Measurements from ENCODE around the gene CD300LF. TPM values are rescaled to one million over a fixed set of nuclear protein-coding genes. Genes with fewer than 3 reads are reported as not detected.
A peak's percentile ranks its signal among the peaks of the same experiment; 100 is the strongest.

The CD300LF gene
- total and polyA plus RNA-seq, 9 of the 15 experiments (the other 6 are each of a cell fraction or from before 2014, with no cell fraction given): not detected

- TF ChIP-seq RBM34 (IDR thresholded peaks at IDR 0.05; ENCODE audit: borderline replicate concordance, insufficient read depth, low read length): 0 out of 2 replicates have a peak, but pooled peaks have one; percentile 48
- no peak for TF ChIP-seq XRCC5 (IDR thresholded peaks at IDR 0.05; ENCODE audit: low read depth, low read length)
- TF ChIP-seq GATAD2A (IDR thresholded peaks at IDR 0.05): no peak
- peak in 1 of 2 experiments; percentile 73; a peak in 2 of 4 replicates for TF ChIP-seq ZNF639 (CRISPR knock-in tag; conservative IDR thresholded peaks at IDR 0.05 in 1 of 2, IDR thresholded peaks at IDR 0.05 in 1 of 2)
- TF ChIP-seq TEAD4 (IDR thresholded peaks at IDR 0.05; ENCODE audit: low read length): no peak
- no peak for TF ChIP-seq TEAD4 (CRISPR knock-in tag; IDR thresholded peaks at IDR 0.05; ENCODE audit: borderline replicate concordance)
- TF ChIP-seq ZNF143 (CRISPR knock-in tag; IDR thresholded peaks at IDR 0.05): no peak
- TF ChIP-seq PCBP1 (IDR thresholded peaks at IDR 0.05; ENCODE audit: low read depth, low read length, poor library complexity, severe bottlenecking): peak; percentile 54
- TF ChIP-seq HMGN3 (IDR thresholded peaks at IDR 0.05; ENCODE audit: borderline replicate concordance, extremely low read depth, insufficient read length, low read depth, low read length): peak; percentile 41
- TF ChIP-seq TEAD1 (CRISPR knock-in tag; IDR thresholded peaks at IDR 0.05): peak in 1 of 2 experiments; percentile 35; a peak in 1 of 4 replicates
- no peak for TF ChIP-seq KAT8 (IDR thresholded peaks at IDR 0.05; ENCODE audit: low read depth)
- TF ChIP-seq ZBTB7A (IDR thresholded peaks at IDR 0.05; ENCODE audit: borderline replicate concordance, control insufficient read depth, low read depth, low read length): peak; percentile 38; the same call in 1 of the 2 replicates
- peak; percentile 70 for TF ChIP-seq NFYB (IDR thresholded peaks at IDR 0.05; ENCODE audit: extremely low read depth, insufficient read length)
- TF ChIP-seq SMAD4 (CRISPR knock-in tag; conservative IDR thresholded peaks at IDR 0.05): peak; percentile 21; the same call in 1 of the 2 replicates
- no peak for TF ChIP-seq ZNF668 (CRISPR knock-in tag; IDR thresholded peaks at IDR 0.05)
- peak; percentile 76 for TF ChIP-seq SP1 (CRISPR knock-in tag; IDR thresholded peaks at IDR 0.05)
- TF ChIP-seq CCNT2 (IDR thresholded peaks at IDR 0.05; ENCODE audit: borderline replicate concordance, extremely low read depth, insufficient read length, low read depth, low read length): peak; percentile 66
- peak in 1 of 2 experiments; percentile 27; a peak in 2 of 4 replicates for TF ChIP-seq RAD21 (CRISPR knock-in tag; conservative IDR thresholded peaks at IDR 0.05 in 1 of 2, IDR thresholded peaks at IDR 0.05 in 1 of 2)
- TF ChIP-seq CHD1 (IDR thresholded peaks at IDR 0.05; ENCODE audit: low read length): peak; percentile 89
- TF ChIP-seq, protein P1, sequence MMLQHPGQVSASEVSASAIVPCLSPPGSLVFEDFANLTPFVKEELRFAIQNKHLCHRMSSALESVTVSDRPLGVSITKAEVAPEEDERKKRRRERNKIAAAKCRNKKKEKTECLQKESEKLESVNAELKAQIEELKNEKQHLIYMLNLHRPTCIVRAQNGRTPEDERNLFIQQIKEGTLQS (IDR thresholded peaks at IDR 0.05): no peak
- TF ChIP-seq, protein P1 (CRISPR knock-in tag; conservative IDR thresholded peaks at IDR 0.05): 0 out of 2 replicates have a peak, but pooled peaks have one; percentile 37
- TF ChIP-seq PHF8 (IDR thresholded peaks at IDR 0.05; ENCODE audit: borderline replicate concordance, low read length): peak; percentile 80; the same call in 1 of the 2 replicates
- TF ChIP-seq BCOR (IDR thresholded peaks at IDR 0.05): 0 out of 2 replicates have a peak, but pooled peaks have one; percentile 4
- TF ChIP-seq HDAC8 (tag; IDR thresholded peaks at IDR 0.05): 0 out of 2 replicates have a peak, but pooled peaks have one; percentile 14
- no peak for TF ChIP-seq ZNF146 (CRISPR knock-in tag; IDR thresholded peaks at IDR 0.05; ENCODE audit: unreplicated experiment)
- peak; percentile 14; the same call in 1 of the 2 replicates for TF ChIP-seq CREM (IDR thresholded peaks at IDR 0.05; ENCODE audit: low read depth)
These were observed 36.0 kb upstream of the CD300LF start, which contains the start of gene NHERF1 (continued) for GRCh38 chr17:74748529-74749278.

Data from K562 (cell line).